ENCODE data around the gene EED. TPM values are rescaled to one million over a fixed set of nuclear protein-coding genes. Genes with fewer than 3 reads are reported as not detected.
"Not testable (repeated sequence)": the region's sequence is repeated elsewhere in the genome, so short reads cannot be mapped to it uniquely, and the experiment has no call there.

The EED gene
- polyA plus RNA-seq, 1 experiment, result 17.5 TPM

DNA sequence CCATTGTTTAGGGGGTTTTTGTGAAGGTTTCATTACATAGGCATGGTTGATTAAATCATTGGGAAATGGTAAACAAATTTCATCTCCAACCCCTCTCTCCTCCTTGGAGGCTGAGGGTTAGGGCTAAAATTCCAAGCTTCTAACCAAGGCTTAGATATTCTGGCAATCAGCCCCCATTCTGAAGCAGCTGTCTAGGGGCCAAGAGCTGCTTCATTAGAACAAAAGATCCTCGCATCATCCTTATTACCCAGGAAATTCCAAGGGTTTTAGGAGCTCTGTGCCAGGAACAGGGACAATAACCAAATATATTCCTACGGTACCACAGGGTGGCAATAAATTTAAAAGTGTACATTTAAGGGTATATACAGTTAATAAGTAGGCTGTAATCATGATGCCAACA is 22.5 kb upstream of the EED start:
- DNase-seq (ENCODE audit: low read depth, low spot score), result no peak
- ChIA-PET POLR2A (no interaction called here), CTCF (interaction anchor here (2.9 kb wide), 1 partner anchor 180 kb away, joined by 13 read pairs; no protein-coding TSS in a partner anchor)
- Histone ChIP-seq H3K27me3 (ENCODE audit: control insufficient read depth, insufficient read depth, low read length) (no peaks in the 10 kb centered on the region), H3K27ac (ENCODE audit: low read depth, low read length) (no peak overlapping the region), H3K9me3 (ENCODE audit: control insufficient read depth, insufficient read depth, low read length) (no peaks in the 10 kb centered on the region), H3K4me3 (ENCODE audit: low read depth, low read length) (no peak overlapping the region)
- TF ChIP-seq, protein P1, sequence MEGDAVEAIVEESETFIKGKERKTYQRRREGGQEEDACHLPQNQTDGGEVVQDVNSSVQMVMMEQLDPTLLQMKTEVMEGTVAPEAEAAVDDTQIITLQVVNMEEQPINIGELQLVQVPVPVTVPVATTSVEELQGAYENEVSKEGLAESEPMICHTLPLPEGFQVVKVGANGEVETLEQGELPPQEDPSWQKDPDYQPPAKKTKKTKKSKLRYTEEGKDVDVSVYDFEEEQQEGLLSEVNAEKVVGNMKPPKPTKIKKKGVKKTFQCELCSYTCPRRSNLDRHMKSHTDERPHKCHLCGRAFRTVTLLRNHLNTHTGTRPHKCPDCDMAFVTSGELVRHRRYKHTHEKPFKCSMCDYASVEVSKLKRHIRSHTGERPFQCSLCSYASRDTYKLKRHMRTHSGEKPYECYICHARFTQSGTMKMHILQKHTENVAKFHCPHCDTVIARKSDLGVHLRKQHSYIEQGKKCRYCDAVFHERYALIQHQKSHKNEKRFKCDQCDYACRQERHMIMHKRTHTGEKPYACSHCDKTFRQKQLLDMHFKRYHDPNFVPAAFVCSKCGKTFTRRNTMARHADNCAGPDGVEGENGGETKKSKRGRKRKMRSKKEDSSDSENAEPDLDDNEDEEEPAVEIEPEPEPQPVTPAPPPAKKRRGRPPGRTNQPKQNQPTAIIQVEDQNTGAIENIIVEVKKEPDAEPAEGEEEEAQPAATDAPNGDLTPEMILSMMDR (IDR thresholded peaks at IDR 0.05; ENCODE audit: low read depth, low read length), result no peak

DNA sequence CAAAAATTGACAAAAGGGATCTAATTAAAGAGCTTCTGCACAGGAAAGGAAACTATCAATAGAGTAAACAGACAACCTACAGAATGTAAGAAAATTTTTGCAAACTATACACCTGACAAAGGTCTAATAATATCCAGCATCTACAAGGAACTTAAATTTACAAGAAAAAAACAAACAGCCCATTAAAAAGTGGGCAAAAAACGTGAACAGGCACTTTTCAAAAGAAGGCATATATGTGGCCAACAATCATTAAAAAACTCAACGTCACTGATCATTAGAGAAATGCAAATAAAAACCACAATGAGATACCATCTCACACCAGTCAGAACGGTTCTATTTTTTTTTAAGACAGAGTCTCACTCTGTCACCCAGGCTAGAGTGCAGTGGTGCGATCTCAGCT is 20.0 kb upstream of the EED start:
- H3K27ac ChIP-seq (ENCODE audit: low read depth, low read length); CTCF ChIA-PET; H3K4me3 ChIP-seq (ENCODE audit: low read depth, low read length); H3K27me3 ChIP-seq (ENCODE audit: control insufficient read depth, insufficient read depth, low read length); POLR2A ChIA-PET; H3K9me3 ChIP-seq (ENCODE audit: control insufficient read depth, insufficient read depth, low read length); DNase-seq (ENCODE audit: low read depth, low spot score): not testable (repeated sequence)

DNA sequence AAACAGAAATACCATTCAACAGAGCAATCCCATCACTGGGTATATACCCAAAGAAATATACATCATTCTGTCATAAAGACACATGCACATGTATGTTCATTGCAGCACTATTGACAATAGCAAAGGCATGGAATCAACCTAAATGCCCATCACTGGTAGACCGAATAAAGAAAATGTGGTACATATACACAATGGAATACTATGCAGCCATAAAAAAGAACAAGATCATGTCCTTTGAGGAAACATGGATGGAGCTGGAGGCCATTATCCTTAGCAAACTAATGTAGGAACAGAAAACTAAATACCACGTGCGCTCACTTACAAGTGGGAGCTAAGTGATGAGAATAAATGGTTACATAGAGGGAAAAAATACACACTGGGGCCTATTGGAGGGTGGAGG is 19.2 kb upstream of the EED start:
- H3K27me3 ChIP-seq (ENCODE audit: control insufficient read depth, insufficient read depth, low read length), result not testable (repeated sequence)

DNA sequence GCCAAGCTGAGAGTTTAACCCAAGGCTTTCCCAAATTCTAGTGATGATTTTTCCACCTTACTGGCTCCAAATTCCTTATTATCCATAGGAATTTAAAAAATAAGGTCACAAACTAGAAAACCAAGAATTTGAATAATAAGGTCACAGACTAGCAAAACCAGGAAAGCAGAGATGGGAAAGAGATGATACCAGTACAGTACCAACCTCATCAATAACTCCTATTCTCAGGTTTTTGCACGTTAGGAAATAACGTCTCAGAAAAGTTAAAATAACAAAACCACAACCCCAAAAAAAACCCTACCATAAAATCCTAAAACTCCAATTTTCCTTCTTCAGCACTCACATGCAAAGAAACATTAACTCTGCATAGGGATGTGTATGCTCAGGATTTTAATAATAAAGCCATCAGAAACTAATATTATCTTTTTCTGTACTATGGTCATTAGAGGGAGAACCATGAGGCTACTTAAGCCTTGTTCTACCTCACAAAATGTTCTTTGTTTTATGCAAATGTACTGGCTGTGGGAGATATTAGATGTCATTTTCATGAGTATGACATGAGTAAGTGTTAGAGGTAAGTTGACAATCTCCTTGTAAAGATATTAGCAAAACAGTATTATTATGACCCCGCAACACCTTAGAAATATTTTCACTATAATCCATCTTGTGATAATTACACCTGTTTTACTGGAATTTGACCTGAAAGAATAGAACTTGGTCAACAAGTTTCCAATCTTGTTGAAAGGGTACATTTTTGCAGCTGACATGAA is 16.1 kb upstream of the EED start:
- CTCF ChIA-PET, result interaction anchor here (0.5 to 1.3 kb wide), 2 partner anchors 186 to 374 kb away, joined by 3 to 4 read pairs; no protein-coding TSS in a partner anchor
- DNase-seq (ENCODE audit: low read depth, low spot score), result no peak
- no peaks in the 10 kb centered on the region for H3K27me3 ChIP-seq (ENCODE audit: control insufficient read depth, insufficient read depth, low read length)
- no peak overlapping the region for H3K27ac ChIP-seq (ENCODE audit: low read depth, low read length)
- TF ChIP-seq, protein P1 (IDR thresholded peaks at IDR 0.05; ENCODE audit: low read depth, low read length), result no peak
- no peaks in the 10 kb centered on the region for H3K9me3 ChIP-seq (ENCODE audit: control insufficient read depth, insufficient read depth, low read length)
- no peak overlapping the region for H3K4me3 ChIP-seq (ENCODE audit: low read depth, low read length)
- POLR2A ChIA-PET, result no interaction called here

More for the DNA sequence above, 19.2 kb upstream of the EED start:
- H3K4me3 ChIP-seq (ENCODE audit: low read depth, low read length); CTCF ChIA-PET; DNase-seq (ENCODE audit: low read depth, low spot score); POLR2A ChIA-PET; H3K9me3 ChIP-seq (ENCODE audit: control insufficient read depth, insufficient read depth, low read length); H3K27ac ChIP-seq (ENCODE audit: low read depth, low read length): not testable (repeated sequence)

DNA sequence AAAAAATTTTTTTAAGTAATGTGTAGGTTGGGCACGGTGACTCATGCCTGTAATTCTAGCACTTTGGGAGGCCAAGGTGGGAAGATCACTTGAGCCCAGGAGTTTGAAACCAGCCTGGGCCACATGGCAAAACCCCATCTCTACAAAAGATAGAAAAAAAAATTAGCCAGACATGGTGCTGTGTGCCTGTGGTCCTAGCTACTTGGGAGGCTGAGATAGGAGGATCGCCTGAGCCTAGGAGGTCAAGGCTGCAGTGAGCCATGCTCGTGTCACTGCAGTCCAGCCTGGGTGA is 15.6 kb upstream of the EED start:
- H3K27me3 ChIP-seq (ENCODE audit: control insufficient read depth, insufficient read depth, low read length); H3K4me3 ChIP-seq (ENCODE audit: low read depth, low read length); POLR2A ChIA-PET; H3K9me3 ChIP-seq (ENCODE audit: control insufficient read depth, insufficient read depth, low read length); H3K27ac ChIP-seq (ENCODE audit: low read depth, low read length); DNase-seq (ENCODE audit: low read depth, low spot score): not testable (repeated sequence)
- CTCF ChIA-PET, result interaction anchor here (0.5 to 1.3 kb wide), 2 partner anchors 187 to 374 kb away, joined by 3 to 4 read pairs; no protein-coding TSS in a partner anchor

DNA sequence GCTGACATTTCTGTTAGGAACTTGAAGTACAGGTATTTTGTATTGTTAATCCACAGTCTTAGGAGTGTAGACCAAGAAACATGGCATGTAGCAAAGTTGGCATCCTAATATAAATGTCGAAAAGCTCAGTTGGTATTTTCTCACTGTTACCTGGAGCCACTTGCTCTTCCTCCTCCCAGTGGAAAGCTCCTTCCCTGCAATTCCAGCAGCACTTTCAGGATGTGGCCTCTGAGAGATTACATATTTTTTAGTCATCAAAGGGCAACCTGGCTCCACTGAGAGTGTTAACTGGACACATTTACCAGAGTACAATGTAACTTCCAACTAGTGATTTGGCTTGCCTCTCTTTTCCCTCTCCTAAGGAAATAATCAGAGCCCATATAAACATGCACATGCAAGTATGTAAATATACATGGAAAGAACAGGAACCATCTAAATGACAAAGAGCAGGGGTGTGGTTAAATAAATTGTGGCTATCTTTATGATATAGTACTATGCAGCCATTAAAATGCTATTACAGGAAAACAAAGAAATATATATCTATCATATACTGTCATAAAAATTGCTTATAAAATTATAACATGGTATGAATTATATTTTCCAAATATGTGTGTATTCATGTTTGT is 14.3 kb upstream of the EED start:
- TF ChIP-seq, protein P1 (IDR thresholded peaks at IDR 0.05; ENCODE audit: low read depth, low read length), result no peak
- DNase-seq (ENCODE audit: low read depth, low spot score), result no peak
- Histone ChIP-seq H3K4me3 (ENCODE audit: low read depth, low read length) (no peak overlapping the region), H3K9me3 (ENCODE audit: control insufficient read depth, insufficient read depth, low read length) (no peaks in the 10 kb centered on the region), H3K27ac (ENCODE audit: low read depth, low read length) (no peak overlapping the region), H3K27me3 (ENCODE audit: control insufficient read depth, insufficient read depth, low read length) (no peaks in the 10 kb centered on the region)
- ChIA-PET CTCF (interaction anchor here (1.0 to 1.7 kb wide), 2 partner anchors 12 to 189 kb away, joined by 3 to 6 read pairs; no protein-coding TSS in a partner anchor), POLR2A (no interaction called here)
